ENCODE data around the gene AQP12B.

The AQP12B gene

DNA sequence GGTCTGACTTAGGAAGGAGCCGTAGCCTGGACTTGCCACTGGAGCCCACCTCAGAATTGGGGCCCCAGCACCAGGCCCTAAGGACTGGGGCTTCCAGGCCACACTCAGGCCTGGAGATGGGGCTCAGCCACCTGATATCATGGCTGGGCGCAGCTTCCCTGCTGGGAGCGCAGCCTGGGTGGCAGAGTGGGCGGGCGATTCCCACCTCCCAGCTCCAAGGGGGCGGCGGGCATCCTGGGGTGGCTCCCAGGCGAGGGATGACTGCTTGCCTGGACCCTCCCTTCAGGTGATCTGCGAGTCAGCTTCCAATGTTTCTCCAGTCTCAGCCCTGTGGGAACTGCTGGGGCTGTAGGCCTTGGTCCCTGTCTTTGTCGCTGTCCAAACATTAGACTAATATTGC is 37.3 kb downstream of the AQP12B start:
- no peak for TF ChIP-seq GATA3 (IDR thresholded peaks at IDR 0.05; ENCODE audit: low read depth, low read length)
- TF ChIP-seq GATA2 (IDR thresholded peaks at IDR 0.05; ENCODE audit: low read depth, low read length) = no peak

DNA sequence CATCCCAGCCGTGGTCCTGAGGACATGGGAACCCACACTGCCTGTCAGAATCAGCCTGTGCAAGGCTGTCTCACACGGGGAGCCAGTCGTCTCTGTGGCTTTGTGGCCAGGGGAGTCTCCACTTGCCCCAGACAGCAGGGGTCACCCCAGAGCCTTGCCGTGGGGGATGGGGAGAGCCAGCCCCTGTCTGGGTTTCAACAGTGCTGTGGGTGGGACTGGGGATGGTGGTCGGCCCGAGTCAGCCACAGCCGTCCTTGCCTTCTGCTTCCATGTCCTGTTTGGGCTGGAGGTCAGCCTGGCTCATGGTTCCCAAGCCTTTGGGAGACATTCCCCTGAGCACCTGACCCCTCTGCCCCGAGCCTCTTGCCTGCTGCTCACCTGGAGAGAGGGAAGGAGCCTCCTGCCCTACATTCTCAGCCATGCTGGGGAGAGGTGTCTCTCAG is 37.8 kb downstream of the AQP12B start:
- TF ChIP-seq GATA3 (IDR thresholded peaks at IDR 0.05; ENCODE audit: low read depth, low read length) (no peak), GATA2 (IDR thresholded peaks at IDR 0.05; ENCODE audit: low read depth, low read length) (no peak)

DNA sequence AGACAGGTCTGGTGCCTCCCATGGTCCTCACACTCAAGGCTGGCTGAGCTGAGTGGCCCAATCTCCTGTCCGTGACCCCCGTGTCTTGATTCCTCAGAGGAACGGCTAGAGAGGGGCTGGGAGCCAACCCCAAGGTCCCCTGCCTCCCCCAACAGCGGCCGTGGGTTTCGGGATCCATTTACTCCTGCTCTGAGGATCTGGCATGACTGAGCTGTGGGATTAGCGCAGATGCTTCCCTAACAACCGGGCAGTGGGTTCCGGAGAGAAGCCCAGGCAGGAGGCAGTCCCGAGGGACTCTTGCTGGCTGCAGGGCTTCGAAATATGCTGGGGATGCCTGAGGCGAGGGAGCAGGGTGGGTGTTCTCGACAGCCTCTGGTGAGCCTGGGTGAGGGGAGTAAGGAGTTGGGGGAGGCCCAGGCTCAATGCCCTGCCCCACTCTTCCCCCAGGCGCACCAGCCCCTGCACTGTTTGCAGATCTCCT is 38.5 kb downstream of the AQP12B start:
- TF ChIP-seq GATA3 (IDR thresholded peaks at IDR 0.05; ENCODE audit: low read depth, low read length) (no peak), GATA2 (IDR thresholded peaks at IDR 0.05; ENCODE audit: low read depth, low read length) (no peak)

DNA sequence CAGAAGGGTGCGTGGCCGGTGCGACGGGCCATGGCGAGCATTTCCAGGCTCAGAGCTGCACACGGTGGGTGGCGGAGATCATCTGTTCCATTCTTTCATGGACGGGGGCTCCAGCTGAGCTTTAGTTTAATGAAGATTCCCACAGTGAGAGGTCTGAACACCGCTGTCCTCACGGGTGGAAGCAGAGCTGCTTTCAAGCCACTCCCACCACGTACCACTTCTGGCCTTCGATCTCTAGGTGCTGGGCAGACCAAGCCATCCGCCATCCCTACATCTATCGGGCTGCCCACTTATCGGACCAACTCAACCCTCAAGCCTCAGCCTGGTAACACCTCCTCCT is 38.9 kb downstream of the AQP12B start:
- no peak for TF ChIP-seq GATA3 (IDR thresholded peaks at IDR 0.05; ENCODE audit: low read depth, low read length)
- TF ChIP-seq GATA2 (IDR thresholded peaks at IDR 0.05; ENCODE audit: low read depth, low read length) = no peak

DNA sequence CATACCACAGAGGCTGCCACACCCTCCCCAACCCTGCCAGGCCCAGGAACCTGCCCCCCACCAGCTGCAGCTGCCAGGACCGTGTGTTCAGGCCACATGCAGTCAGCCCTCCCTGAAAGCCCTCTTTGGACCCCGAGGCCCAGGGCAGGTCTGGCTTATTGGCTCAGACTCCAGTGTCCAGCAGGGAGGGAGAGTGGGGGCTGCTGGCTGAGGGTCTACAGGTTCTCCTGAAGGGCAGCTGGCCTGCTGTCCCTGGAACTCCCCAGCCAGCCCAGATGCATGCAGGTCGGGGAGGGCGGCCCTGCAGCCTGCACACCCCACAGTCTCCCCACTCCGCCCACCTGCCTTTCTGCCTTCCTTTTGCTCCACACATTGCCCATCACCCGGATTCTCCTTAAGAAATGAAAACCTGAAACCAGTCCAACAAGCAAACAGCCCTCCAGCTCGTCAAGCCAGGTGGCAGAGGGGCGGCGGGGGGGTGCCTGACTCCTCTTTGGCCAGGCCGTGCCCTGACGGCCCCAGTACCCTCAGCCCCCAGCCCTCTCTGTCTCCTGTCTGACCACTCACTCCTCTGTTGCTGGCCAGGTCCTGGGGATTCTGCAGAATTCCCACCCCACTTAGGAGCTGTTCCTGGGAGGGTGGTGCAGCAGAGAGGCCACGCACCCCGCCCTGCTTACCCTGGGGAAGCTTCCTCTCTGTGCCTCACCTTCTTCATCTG is 39.4 kb downstream of the AQP12B start:
- no peak for TF ChIP-seq GATA3 (IDR thresholded peaks at IDR 0.05; ENCODE audit: low read depth, low read length)
- no peak for TF ChIP-seq GATA2 (IDR thresholded peaks at IDR 0.05; ENCODE audit: low read depth, low read length)

DNA sequence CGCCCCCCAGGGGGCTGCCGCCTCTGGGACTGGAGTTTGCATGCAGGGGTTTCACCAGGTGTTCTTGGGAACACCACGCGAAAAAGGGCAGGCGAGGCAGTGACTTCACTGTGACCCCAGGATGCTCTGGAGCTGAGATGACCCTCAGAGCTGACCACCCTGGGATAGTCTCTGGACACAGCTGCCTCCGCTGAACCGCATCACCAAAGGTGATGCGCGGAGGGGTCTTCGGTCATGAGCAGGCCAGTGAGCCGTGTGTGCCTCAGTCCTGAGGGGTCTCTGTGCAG is 39.9 kb downstream of the AQP12B start:
- TF ChIP-seq GATA2 (IDR thresholded peaks at IDR 0.05; ENCODE audit: low read depth, low read length) = no peak
- no peak for TF ChIP-seq GATA3 (IDR thresholded peaks at IDR 0.05; ENCODE audit: low read depth, low read length)

DNA sequence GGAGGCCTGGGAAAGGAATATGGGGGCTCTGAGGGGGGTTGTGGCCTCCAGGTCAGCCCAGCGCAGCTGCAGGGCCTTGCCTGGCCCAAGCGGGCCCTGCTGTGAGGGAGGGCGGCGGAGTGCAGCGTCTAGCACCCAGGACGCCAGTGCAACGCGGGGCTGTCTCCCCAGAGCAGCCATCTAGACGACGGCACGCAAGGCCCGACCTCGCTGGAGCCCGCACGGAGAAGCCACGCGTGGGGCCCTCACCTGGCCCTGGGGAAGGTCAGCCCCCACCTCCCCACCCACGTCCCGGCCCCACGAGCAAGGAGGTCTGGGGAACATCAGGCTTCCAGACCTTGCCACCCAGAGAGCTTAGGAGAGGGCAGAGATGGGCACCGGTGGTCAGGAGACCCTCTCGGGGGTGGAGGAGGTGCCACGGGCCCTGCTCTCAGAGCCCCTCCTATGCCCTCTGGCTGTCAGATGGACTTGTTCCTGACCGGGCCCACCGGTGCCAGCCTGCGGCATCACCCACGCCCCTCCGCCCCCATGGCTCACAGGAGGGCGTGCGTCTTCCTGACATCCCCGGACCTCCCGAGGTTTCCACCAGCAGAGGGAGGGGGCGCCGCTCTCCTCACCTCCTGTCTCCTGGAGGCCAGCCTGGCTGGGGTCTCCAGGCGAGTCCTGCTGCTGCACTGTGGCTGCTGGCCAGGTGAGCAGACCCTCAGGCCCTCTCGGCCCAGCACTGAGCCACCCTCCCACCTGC is 40.5 kb downstream of the AQP12B start:
- TF ChIP-seq GATA3 (IDR thresholded peaks at IDR 0.05; ENCODE audit: low read depth, low read length) = no peak
- TF ChIP-seq GATA2 (IDR thresholded peaks at IDR 0.05; ENCODE audit: low read depth, low read length) = no peak

DNA sequence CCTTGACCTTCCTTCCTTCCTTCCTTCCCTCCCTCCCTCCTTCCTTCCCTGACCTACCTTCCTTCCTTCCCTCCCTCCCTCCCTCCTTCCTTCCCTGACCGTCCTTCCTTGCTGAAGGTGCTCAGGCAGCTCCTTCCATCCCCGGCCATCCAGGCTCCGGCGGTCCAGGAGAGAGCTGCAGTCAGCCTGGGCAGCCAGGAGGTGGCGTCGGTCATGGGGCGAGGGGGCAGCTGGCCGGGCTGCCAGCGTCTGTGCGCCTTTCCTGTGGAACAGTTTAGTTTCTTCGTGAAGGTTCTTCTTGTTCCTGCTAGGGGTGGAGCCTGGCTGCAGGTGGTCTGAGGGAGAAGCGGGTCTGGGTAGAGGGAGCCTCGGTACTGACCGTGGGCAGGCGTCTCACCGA is 41.7 kb downstream of the AQP12B start:
- TF ChIP-seq GATA3 (IDR thresholded peaks at IDR 0.05; ENCODE audit: low read depth, low read length) (no peak), GATA2 (IDR thresholded peaks at IDR 0.05; ENCODE audit: low read depth, low read length) (no peak)

DNA sequence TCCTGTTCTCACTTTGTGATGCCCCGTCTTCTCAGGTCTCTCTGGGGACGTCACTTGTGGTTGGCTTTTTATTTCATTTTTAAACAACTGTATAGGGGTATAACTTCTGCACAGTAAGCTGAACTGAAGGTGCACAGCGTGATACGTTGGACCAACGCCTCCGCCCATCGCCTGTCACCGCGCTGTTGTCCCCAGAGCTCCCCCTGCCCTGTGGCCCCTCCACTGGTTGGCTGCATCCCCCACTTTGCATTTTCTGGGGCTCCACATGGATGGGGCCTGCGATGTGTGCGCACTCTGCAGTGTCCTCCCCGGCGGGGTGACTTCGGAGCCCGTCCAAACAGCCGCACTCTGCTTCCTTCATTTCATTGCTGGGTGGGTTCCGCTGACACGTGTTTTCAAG is 43.1 kb downstream of the AQP12B start:
- TF ChIP-seq GATA3 (IDR thresholded peaks at IDR 0.05; ENCODE audit: low read depth, low read length) = no peak
- TF ChIP-seq GATA2 (IDR thresholded peaks at IDR 0.05; ENCODE audit: low read depth, low read length) = no peak

DNA sequence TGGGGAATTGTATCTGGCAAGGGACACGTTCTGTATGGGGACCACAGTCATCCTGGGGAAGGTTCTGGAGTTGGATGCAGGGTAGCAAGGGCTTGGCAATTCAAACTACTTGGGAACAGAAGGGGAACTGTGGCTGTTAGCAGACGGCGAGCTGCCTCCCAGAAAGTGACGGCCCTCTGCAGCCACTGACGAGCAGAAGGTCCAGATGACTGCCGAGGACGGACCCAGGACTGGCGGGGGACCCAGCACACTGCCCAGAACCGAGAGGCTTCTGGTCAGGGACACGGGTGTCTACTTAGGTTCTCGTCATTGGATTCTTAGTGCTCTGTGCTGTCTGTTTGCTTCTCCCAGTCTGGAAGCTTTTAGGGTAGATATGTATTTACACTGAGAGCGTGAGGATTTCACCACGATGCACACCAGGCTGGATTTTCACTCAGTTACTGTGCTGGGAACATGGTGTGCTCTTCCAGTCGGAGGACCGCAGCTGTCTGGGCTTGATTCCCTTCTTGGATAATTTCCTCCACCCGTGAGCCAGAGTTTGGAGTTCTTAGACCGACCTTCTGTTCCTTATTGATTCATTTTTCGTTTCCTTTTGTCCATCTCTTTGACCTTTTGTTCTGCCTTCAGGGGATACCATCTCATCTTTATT is 44.0 kb downstream of the AQP12B start:
- no peak for TF ChIP-seq GATA3 (IDR thresholded peaks at IDR 0.05; ENCODE audit: low read depth, low read length)
- TF ChIP-seq GATA2 (IDR thresholded peaks at IDR 0.05; ENCODE audit: low read depth, low read length) = no peak

DNA sequence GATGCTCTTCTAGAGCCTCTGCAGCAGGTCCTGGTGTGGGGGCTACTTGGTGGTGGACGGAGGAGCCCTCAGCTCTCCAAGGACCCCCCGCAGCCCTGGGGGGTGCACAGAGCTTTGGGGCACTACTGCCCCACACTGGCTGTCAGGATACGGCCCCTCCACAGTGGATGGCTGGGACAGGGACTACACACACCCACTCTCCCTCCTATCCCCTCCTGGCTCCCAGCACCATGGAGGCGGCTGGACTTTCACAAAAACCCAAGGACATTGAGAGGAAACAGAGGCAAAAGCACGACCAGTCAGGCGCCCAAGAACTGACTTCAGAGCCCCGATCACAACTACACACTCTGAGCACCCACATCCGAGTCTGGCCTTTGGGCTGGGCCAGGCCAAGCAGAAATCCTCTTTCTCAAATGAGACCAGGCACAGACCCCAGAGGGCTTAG is 44.8 kb downstream of the AQP12B start:
- TF ChIP-seq GATA2 (IDR thresholded peaks at IDR 0.05; ENCODE audit: low read depth, low read length) (no peak), GATA3 (IDR thresholded peaks at IDR 0.05; ENCODE audit: low read depth, low read length) (no peak)

DNA sequence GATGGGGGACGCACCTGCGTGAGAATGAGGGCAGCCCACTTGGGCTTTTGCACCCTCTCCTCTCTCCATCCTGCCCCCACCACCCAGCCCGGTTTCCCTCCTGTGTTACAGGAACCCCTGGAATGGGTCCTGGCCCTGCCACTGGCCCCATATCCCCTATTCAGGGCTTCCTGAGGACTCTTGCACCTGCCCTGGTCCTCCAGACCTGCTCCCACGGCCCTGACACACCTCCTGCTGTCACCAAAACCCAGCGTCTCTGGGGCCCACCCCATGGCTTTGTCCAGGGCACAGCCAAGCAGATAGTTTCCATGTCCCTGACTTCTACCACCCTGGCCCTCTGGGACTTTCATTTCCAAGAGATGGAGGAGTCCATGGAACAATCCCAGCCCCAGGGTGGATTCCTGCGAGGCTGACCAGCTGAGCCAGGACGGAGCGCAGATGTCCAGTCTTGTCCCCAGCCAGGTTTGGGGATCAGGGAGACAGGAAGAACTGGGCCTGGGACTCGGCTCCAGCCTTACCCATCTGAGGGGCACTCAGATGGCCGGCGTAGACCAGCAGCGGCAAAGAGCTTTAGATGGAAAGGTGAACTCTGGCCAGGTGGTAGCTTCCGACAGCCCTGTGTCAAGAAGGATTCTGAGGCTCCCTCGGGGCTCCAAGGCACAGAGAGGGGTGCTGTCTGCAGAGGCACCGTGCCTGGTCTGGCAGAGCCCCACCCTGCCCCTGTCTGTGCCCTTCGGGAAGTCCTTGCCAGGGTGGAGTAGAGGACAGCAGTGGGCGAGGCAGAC is 45.4 kb downstream of the AQP12B start:
- no peak for TF ChIP-seq GATA3 (IDR thresholded peaks at IDR 0.05; ENCODE audit: low read depth, low read length)

DNA sequence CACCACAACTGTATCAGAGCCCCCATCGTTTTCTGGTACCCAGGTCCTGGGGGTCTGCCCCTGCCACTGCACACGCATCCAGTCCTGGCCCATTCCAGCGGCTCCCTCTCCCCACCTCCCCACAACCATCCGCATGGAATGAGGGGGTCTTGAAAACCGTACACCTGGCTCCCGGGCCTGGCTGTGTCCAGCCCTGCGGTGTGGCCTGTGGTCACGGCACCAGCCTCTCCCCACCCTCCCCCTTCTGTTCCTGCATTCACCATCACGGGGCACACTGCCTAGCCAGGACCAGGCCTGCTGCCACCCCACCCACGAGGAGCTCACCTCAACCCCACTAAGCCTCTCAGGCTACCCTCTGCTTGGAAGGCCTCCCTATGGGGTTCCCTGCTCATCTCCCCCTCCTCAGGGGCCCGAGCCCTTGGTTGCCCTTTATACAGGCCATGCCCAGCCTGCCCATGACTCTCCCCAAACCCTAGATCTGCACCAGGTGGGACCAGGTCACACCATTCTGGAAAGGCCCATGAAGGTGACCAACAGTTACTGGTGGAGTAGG is 46.0 kb downstream of the AQP12B start:
- TF ChIP-seq GATA2 (IDR thresholded peaks at IDR 0.05; ENCODE audit: low read depth, low read length) = no peak
- TF ChIP-seq GATA3 (IDR thresholded peaks at IDR 0.05; ENCODE audit: low read depth, low read length) = no peak

DNA sequence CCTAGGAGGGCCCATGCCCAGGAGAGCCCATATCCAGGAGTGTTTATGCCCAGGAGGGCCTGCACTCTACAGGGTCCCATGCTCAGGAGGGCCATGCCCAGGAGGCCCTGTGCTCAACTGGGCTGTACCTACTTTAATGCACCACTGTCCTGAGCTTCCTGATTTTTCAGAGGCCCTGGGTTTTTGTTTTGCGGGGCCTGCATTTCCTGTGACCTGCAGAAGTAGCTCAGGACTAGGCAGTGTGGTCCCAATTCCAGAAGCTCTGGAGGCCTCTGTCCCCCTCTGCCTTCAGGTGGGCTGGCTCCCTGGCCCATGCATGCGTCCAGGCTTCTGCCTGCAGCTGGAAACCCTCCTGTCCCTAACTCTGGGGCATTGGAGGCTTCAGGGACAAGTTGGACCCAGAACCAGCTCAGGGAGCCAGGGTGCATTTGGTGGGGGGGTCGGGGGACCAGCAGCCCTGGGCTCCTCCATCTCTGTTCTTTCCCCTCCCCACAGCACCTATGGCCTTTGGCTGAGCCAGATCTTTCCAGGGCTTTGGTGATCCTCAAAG is 46.6 kb downstream of the AQP12B start:
- TF ChIP-seq GATA3 (IDR thresholded peaks at IDR 0.05; ENCODE audit: low read depth, low read length) (no peak), GATA2 (IDR thresholded peaks at IDR 0.05; ENCODE audit: low read depth, low read length) (no peak)

All from SH-SY5Y (cell line).